CD14-positive monocyte (primary cell): ENCODE data around the gene LY86. TPM values are rescaled to one million over a fixed set of nuclear protein-coding genes. Genes with fewer than 3 reads are reported as not detected.
A peak's percentile ranks its signal among the peaks of the same experiment; 100 is the strongest.

Experiments
- DNase-seq, 3 donors: peaks; one replicate each; pipeline ENCODE4 v3.0.0-alpha.2; 2011 to 2022
- H2AFZ ChIP-seq: 2 replicates; pipeline ENCODE4 v1.6.0; 2012; ENCODE audit warnings: mild to moderate bottlenecking, low read depth, low read length, inconsistent platforms; ENCODE audit not compliant: insufficient read depth, poor library complexity, severe bottlenecking
- H3K27ac ChIP-seq, 2 donors: 1 replicate in 1 of 2; 2 replicates in 1 of 2; pipeline ENCODE4 v1.5.1; 2012 to 2013; ENCODE audit warnings: low read length in 2 of 2, control low read depth in 1 of 2, inconsistent platforms in 1 of 2, low read depth in 1 of 2, mild to moderate bottlenecking in 1 of 2
- H3K27me3 ChIP-seq, 2 donors: one replicate each; pipeline versions ENCODE4 v1.6.0 to v1.6.1; 2011 to 2013; ENCODE audit warnings: low read length in 2 of 2; ENCODE audit not compliant: control insufficient read depth in 2 of 2, insufficient read depth in 2 of 2
- H3K36me3 ChIP-seq, 2 donors: replicated peaks in 1 of 2; 1 replicate in 1 of 2; 2 replicates in 1 of 2; pipeline versions ENCODE4 v1.5.1 to v1.6.1; 2012 to 2013; ENCODE audit warnings: low read length in 2 of 2, control low read depth in 1 of 2, inconsistent platforms in 1 of 2, mild to moderate bottlenecking in 1 of 2; ENCODE audit not compliant: insufficient read depth in 2 of 2, control insufficient read depth in 1 of 2
- H3K4me1 ChIP-seq, 2 donors: 1 replicate in 1 of 2; 2 replicates in 1 of 2; pipeline versions ENCODE4 v1.5.1 to v1.6.1; 2012 to 2013; ENCODE audit warnings: low read length in 2 of 2, control low read depth in 1 of 2, inconsistent platforms in 1 of 2, mild to moderate bottlenecking in 1 of 2, moderate library complexity in 1 of 2; ENCODE audit not compliant: insufficient read depth in 2 of 2, control insufficient read depth in 1 of 2
- H3K4me2 ChIP-seq: replicated peaks from 2 replicates; pipeline ENCODE3; 2012; ENCODE audit warnings: low read length, moderate library complexity, mild to moderate bottlenecking; ENCODE audit not compliant: poor library complexity, severe bottlenecking; ENCODE audit errors: extremely low read depth
- H3K4me3 ChIP-seq, 3 experiments: fragments of 200-600 bp in 1 of 3; sonication (generic) in 1 of 3; replicated peaks in 1 of 3; 1 replicate in 2 of 3; 2 replicates in 1 of 3; pipeline ENCODE4 v1.5.1; 2011 to 2013; ENCODE audit warnings: low read length in 3 of 3, mild to moderate bottlenecking in 3 of 3, control low read depth in 2 of 3, low read depth in 2 of 3, inconsistent platforms in 1 of 3, moderate library complexity in 1 of 3
- H3K79me2 ChIP-seq: 2 replicates; pipeline ENCODE4 v1.6.0; 2012; ENCODE audit warnings: mild to moderate bottlenecking, control low read depth, inconsistent platforms, low read length, moderate library complexity; ENCODE audit not compliant: insufficient read depth
- H3K9ac ChIP-seq: 2 replicates; pipeline ENCODE4 v1.6.0; 2017; ENCODE audit warnings: low read length, mild to moderate bottlenecking; ENCODE audit not compliant: insufficient read depth, poor library complexity, severe bottlenecking
- H3K9me3 ChIP-seq, 2 donors: replicated peaks in 1 of 2; 1 replicate in 1 of 2; 2 replicates in 1 of 2; pipeline versions ENCODE4 v1.5.1 to v1.6.1; 2012 to 2013; ENCODE audit warnings: low read length in 2 of 2, control low read depth in 1 of 2; ENCODE audit not compliant: control insufficient read depth in 1 of 2, insufficient read depth in 1 of 2
- H4K20me1 ChIP-seq: 2 replicates; pipeline ENCODE4 v1.6.0; 2012; ENCODE audit warnings: mild to moderate bottlenecking, low read length, control low read depth, moderate library complexity; ENCODE audit not compliant: insufficient read depth
- H3K27ac Mint-ChIP-seq, 7 donors: one replicate each; pipeline ENCODE4 v1.8.0; 2020; ENCODE audit warnings: mild to moderate bottlenecking in 7 of 7, mixed read lengths in 7 of 7, moderate library complexity in 6 of 7, inconsistent platforms in 2 of 7
- H3K27me3 Mint-ChIP-seq, 3 donors: one replicate each; pipeline ENCODE4 v1.8.0; 2021 to 2022; ENCODE audit warnings: low read depth in 3 of 3, mild to moderate bottlenecking in 3 of 3, mixed read lengths in 3 of 3, moderate library complexity in 3 of 3, inconsistent platforms in 1 of 3
- H3K36me3 Mint-ChIP-seq, 2 donors: one replicate each; pipeline ENCODE4 v1.8.0; 2020; ENCODE audit warnings: mixed read lengths in 2 of 2, inconsistent platforms in 1 of 2, mild to moderate bottlenecking in 1 of 2
- H3K4me1 Mint-ChIP-seq: one replicate; pipeline ENCODE4 v1.8.0; 2020; ENCODE audit warnings: mild to moderate bottlenecking, mixed read lengths
- H3K4me3 Mint-ChIP-seq, 2 donors: one replicate each; pipeline ENCODE4 v1.8.0; 2020; ENCODE audit warnings: mild to moderate bottlenecking in 2 of 2, mixed read lengths in 2 of 2, moderate library complexity in 1 of 2
- H3K9me3 Mint-ChIP-seq, 7 donors: one replicate each; pipeline ENCODE4 v1.8.0; 2020 to 2022; ENCODE audit warnings: mixed read lengths in 7 of 7, mild to moderate bottlenecking in 6 of 7, moderate library complexity in 6 of 7, inconsistent platforms in 2 of 7
- CTCF ChIP-seq: fragments of 200-600 bp; IDR thresholded peaks from one replicate; pipeline ENCODE4 v1.8.0; 2022; ENCODE audit warnings: antibody characterized with exemption, mild to moderate bottlenecking
- WGBS: methylation state at CpG from one replicate; pipeline ENCODE4 v1.1.5; 2013; ENCODE audit warnings: missing lambda C conversion rate; ENCODE audit not compliant: insufficient coverage; 5-methylcytosine and 5-hydroxymethylcytosine counted together
- intact Hi-C, 2 donors: fragments of 100-400 bp; cut with micrococcal nuclease; formaldehyde crosslinking; loops; one replicate each; pipeline versions ENCODE4 v1.15.0 to v1.15.1; 2023
- polyA plus RNA-seq, 3 donors: library from polyadenylated mRNA; depleted of rRNA in 1 of 3; unstranded in 2 of 3; stranded (reverse) in 1 of 3; fragments of 300-500 nt in 2 of 3; fragments of >200 nt in 1 of 3; fragmentation: Illumina TruSeq in 2 of 3; gene quantifications; 1 replicate in 2 of 3; 2 replicates in 1 of 3; pipeline ENCODE4 v1.2.3, GENCODE V29; 2012 to 2021

LY86 gene
- polyA plus RNA-seq, 3 donors: 166 to 609 (median 454) TPM

- Mint-ChIP-seq H3K4me1 (peaks cover 20% of the 10 kb centered on the region), H3K9me3 (peaks cover 0 to 15% (median 12%) of the 10 kb centered on the region in 7 donors), H3K36me3 (peaks cover 26 to 62% of the 10 kb centered on the region in 2 donors), H3K27ac (peak overlapping the region in 4 of 7 donors; percentile 67 to 78 (median 76)), H3K27me3 (peaks cover 0 to under 1% (median 0%) of the 10 kb centered on the region in 3 donors), H3K4me3 (no peak overlapping the region)
- no peak overlapping the region for H3K4me3 ChIP-seq
- H4K20me1 ChIP-seq: peaks cover 40% of the 10 kb centered on the region
- peaks cover 40% of the 10 kb centered on the region for H3K79me2 ChIP-seq
- no peak overlapping the region for H3K9ac ChIP-seq
- no peak for DNase-seq
- H3K4me2 ChIP-seq: no peak overlapping the region
- WGBS: no CpG with 5 or more reads among the region's 2 CpGs
- H3K27me3 ChIP-seq: no peaks in the 10 kb centered on the region
- peaks cover 17 to 22% of the 10 kb centered on the region in 2 donors for H3K4me1 ChIP-seq
- H2AFZ ChIP-seq: no peak overlapping the region
- intact Hi-C loops: no loop called here
- H3K27ac ChIP-seq: peak overlapping the region in 1 of 2 donors; percentile 36
- H3K9me3 ChIP-seq: peaks cover 2 to 9% of the 10 kb centered on the region in 2 donors
- no peak for TF ChIP-seq CTCF
- H3K36me3 ChIP-seq: peaks cover 4 to 12% of the 10 kb centered on the region in 2 donors
Measured at GRCh38 chr6:6609450-6609849, 20.9 kb downstream of the LY86 start.

- peaks cover 17 to 22% of the 10 kb centered on the region in 2 donors for H3K4me1 ChIP-seq
- H3K9me3 ChIP-seq: peaks cover 0 to 9% of the 10 kb centered on the region in 2 donors
- no peak overlapping the region for H3K4me3 ChIP-seq
- peaks cover 34% of the 10 kb centered on the region for H3K79me2 ChIP-seq
- peak overlapping the region in 1 of 2 donors; percentile 59 for H3K4me3 Mint-ChIP-seq
- no peak for TF ChIP-seq CTCF
- H3K9ac ChIP-seq: no peak overlapping the region
- no peak overlapping the region for H2AFZ ChIP-seq
- H4K20me1 ChIP-seq: peaks cover 44% of the 10 kb centered on the region
- H3K9me3 Mint-ChIP-seq: peaks cover 0 to 10% (median 8%) of the 10 kb centered on the region in 7 donors
- H3K4me2 ChIP-seq: peak overlapping the region; percentile 15
- peaks cover 20% of the 10 kb centered on the region for H3K4me1 Mint-ChIP-seq
- H3K27ac Mint-ChIP-seq: peak overlapping the region; percentile 57 to 81 (median 74)
- H3K27me3 Mint-ChIP-seq: peaks cover 0 to 2% (median 0%) of the 10 kb centered on the region in 3 donors
- H3K27me3 ChIP-seq: no peaks in the 10 kb centered on the region
- H3K36me3 Mint-ChIP-seq: peaks cover 21 to 59% of the 10 kb centered on the region in 2 donors
- WGBS: 74% methylated on average over 8 of the region's 10 CpGs
- H3K36me3 ChIP-seq: peaks cover 4 to 12% of the 10 kb centered on the region in 2 donors
- DNase-seq: peak; percentile 30 to 58 (median 49)
- intact Hi-C loops: no loop called here
- H3K27ac ChIP-seq: peak overlapping the region; percentile 15 to 70
Measured at GRCh38 chr6:6610031-6610591, 21.6 kb downstream of the LY86 start.
